ENCODE results near the gene SEC14L6.

DNA sequence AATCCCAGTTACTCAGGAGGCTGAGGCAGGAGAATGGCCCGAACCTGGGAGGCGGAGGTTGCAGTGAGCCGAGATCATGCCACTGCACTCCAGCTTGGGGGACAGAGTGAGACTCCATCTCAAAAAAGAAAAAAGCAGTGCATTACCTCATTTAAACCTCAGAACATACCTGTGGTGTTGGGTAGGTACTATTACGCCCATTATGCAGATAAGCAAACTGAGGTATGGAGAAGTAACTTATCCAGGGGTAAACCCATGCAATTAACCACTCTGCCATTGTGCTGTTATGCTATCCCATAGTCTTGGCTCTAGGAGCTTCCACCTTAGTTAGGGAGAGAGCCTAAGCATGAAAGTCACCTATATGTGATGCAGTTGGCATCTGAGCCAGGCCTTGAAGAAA is 72.4 kb downstream of the SEC14L6 start:
- TF ChIP-seq, protein P1, sequence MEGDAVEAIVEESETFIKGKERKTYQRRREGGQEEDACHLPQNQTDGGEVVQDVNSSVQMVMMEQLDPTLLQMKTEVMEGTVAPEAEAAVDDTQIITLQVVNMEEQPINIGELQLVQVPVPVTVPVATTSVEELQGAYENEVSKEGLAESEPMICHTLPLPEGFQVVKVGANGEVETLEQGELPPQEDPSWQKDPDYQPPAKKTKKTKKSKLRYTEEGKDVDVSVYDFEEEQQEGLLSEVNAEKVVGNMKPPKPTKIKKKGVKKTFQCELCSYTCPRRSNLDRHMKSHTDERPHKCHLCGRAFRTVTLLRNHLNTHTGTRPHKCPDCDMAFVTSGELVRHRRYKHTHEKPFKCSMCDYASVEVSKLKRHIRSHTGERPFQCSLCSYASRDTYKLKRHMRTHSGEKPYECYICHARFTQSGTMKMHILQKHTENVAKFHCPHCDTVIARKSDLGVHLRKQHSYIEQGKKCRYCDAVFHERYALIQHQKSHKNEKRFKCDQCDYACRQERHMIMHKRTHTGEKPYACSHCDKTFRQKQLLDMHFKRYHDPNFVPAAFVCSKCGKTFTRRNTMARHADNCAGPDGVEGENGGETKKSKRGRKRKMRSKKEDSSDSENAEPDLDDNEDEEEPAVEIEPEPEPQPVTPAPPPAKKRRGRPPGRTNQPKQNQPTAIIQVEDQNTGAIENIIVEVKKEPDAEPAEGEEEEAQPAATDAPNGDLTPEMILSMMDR (IDR thresholded peaks at IDR 0.05), result no peak
- TF ChIP-seq POLR2A (IDR thresholded peaks at IDR 0.05), result no peak

All from lower leg skin (tissue), 3 donors.